Urinary bladder (tissue), 4 donors: ENCODE data around the gene DTX3. TPM values are rescaled to one million over a fixed set of nuclear protein-coding genes. Genes with fewer than 3 reads are reported as not detected.
A peak's percentile ranks its signal among the peaks of the same experiment; 100 is the strongest.
"Not testable (repeated sequence)": the region's sequence is repeated elsewhere in the genome, so short reads cannot be mapped to it uniquely, and the experiment has no call there.

Experiments
- DNase-seq: peaks from one replicate; pipeline ENCODE4 v3.0.0-alpha.2; 2015; ENCODE audit errors: extremely low spot score
- H3K27ac ChIP-seq: one replicate; pipeline ENCODE4 v1.5.1; 2013; ENCODE audit warnings: low read depth, mild to moderate bottlenecking, moderate library complexity
- H3K36me3 ChIP-seq: one replicate; pipeline ENCODE4 v1.6.1; 2013; ENCODE audit warnings: mild to moderate bottlenecking, moderate library complexity; ENCODE audit not compliant: insufficient read depth
- H3K4me1 ChIP-seq: one replicate; pipeline ENCODE4 v1.6.1; 2013; ENCODE audit warnings: mild to moderate bottlenecking, moderate library complexity; ENCODE audit not compliant: insufficient read depth
- H3K4me3 ChIP-seq: one replicate; pipeline ENCODE4 v1.5.1; 2013; ENCODE audit warnings: low read depth, low read length
- WGBS: extraction: QIAGEN DNeasy Blood & Tissue Kit; methylation state at CpG from one replicate; pipeline ENCODE4 v1.1.7; 2013; 5-methylcytosine and 5-hydroxymethylcytosine counted together
- polyA plus RNA-seq: library from polyadenylated mRNA; stranded (reverse); fragments of 200-250 nt; gene quantifications from one replicate; pipeline ENCODE4 v1.2.3, GENCODE V29; 2013
- total RNA-seq: library from RNA; depleted of rRNA; stranded (reverse); fragments of >200 nt; gene quantifications from one replicate; pipeline ENCODE4 v1.2.3, GENCODE V29; 2014
- donor health status: healthy with polysubstance abuse.
- donor health status: healthy.

Gene DTX3, protein sequence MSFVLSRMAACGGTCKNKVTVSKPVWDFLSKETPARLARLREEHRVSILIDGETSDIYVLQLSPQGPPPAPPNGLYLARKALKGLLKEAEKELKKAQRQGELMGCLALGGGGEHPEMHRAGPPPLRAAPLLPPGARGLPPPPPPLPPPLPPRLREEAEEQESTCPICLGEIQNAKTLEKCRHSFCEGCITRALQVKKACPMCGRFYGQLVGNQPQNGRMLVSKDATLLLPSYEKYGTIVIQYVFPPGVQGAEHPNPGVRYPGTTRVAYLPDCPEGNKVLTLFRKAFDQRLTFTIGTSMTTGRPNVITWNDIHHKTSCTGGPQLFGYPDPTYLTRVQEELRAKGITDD
- total RNA-seq (29.8 TPM), polyA plus RNA-seq (64.3 TPM)

DNA sequence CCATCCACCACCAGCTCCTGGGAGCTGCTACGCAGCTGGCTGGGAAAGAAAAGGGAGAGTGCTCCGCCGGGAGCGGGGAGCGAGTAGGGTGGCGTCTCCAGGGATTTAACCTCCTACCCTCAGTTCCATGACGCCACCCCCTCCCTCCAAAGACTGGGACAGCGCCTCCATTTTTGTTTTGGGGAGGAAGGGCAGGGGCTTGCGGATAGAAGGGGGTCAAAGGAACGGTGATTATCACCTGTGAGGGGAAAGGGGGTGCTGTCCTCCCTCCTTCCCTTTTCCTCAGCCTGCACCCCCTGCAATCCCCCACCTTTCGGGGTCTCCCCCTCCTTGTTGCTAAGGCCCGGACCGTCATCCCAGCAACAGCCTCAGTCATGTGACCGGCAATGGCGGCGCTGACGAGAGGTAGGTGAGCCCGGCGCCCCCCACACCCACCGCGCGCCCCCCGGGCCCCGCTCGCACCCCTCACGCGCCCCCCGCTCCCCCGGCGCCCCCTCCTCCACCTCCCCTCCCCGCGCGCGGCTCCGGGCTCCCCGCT lies at the start of gene DTX3:
DTX3 (plus strand) TSS at position 371 of the 538 bp plus-strand sequence. CDS start 1,694 bp downstream, outside the sequence.
- H3K36me3 ChIP-seq, result no peaks in the 10 kb centered on the region
- WGBS, result 3% methylated on average over 36 of the region's 36 CpGs
- peak within 1 kb of the TSS; percentile 93 for H3K27ac ChIP-seq
- H3K4me3 ChIP-seq, result peak within 1 kb of the TSS; percentile 78
- no peaks in the 10 kb centered on the region for H3K4me1 ChIP-seq
- DNase-seq, result no peak

DNA sequence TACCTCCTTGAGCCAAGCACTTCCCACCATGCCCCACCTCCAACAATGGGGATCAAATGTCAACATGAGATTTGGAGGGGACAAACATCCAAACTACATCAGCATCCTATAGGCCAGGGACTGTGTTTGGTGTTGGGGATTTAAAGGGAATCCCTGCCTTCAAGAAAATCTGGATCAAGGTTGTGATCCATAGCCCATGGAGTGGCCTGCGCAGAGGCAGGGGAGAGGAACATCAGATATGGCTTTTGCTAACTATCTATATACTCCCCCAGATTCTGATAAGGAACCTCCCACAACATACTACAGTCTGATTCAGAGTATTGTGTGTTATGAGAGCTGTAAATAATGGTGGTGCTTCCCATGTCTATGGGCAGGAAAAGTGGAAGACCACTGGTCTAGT lies 49.7 kb upstream of the DTX3 start:
- Histone ChIP-seq H3K4me3 (no peak overlapping the region), H3K27ac (no peak overlapping the region), H3K4me1 (no peaks in the 10 kb centered on the region), H3K36me3 (no peaks in the 10 kb centered on the region)
- DNase-seq, result no peak
- WGBS, result 96% methylated on average over 1 of the region's 1 CpG

DNA sequence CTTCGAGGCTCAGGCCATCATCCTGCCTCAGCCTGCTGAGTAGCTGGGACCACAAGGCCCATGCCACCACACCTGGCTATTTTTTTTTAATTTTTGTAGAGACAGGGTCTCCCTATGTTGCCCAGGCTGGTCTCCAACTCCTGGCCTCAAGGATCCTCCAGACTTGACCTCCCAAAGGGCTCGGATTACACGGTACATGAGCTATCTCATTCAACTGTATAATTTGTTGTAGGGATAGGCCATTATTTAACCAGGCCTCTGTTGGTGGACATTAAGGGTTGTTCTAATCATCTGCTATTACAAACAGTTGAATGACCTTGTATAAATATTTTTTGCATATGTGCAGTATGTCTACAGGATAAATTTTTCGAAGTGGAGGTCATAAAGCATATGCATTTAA lies 45.8 kb upstream of the DTX3 start:
- H3K4me1 ChIP-seq, result no peaks in the 10 kb centered on the region
- no peak overlapping the region for H3K4me3 ChIP-seq
- no peaks in the 10 kb centered on the region for H3K36me3 ChIP-seq
- whole genome bisulfite sequencing, result 81% methylated on average over 4 of the region's 4 CpGs
- no peak for DNase-seq
- H3K27ac ChIP-seq, result no peak overlapping the region

DNA sequence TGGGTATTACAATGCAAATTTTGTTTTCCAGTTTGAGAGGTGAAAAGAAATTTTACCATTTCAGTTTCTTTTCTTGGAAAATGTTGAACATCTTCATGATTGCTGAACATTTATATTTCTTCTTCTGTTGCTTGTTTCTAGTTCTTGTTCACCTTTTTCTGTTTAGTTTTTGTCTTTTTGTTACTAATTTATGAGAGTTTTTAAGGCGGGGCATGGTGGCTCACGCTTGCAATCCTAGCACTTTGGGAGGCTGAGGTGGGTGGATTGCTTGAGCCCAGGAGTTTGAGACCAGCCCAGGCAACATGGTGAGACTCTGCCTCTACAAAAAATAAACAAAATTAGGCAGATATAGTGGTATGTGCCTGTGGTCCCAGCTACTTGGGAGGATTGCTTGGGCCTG lies 44.1 kb upstream of the DTX3 start:
- Histone ChIP-seq H3K27ac (no peak overlapping the region), H3K4me3 (no peak overlapping the region), H3K4me1 (no peaks in the 10 kb centered on the region), H3K36me3 (no peaks in the 10 kb centered on the region)
- no peak for DNase-seq
- WGBS, result 83% methylated on average over 2 of the region's 2 CpGs

DNA sequence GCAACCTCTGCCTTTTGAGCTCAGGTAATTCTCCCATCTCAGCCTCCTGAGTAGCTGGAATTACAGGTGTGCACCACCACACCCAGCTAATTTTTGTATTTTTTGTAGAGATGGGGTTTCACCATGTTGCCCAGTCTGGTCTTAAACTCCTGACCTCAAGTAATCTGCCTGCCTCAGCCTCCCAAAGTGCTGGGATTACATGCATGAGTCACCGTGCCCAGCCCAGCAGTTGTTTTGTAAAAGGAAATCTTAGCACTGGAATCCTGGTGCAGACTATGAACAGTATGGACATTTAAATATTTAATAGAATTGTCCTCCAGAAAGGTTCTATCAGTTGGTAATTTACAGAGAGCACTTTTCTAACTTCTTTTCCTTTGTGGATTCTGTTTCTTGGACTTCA lies 43.5 kb upstream of the DTX3 start:
- not testable (repeated sequence) for H3K27ac ChIP-seq, H3K36me3 ChIP-seq, H3K4me1 ChIP-seq, DNase-seq, H3K4me3 ChIP-seq
- WGBS, result 45% methylated on average over 1 of the region's 1 CpG

DNA sequence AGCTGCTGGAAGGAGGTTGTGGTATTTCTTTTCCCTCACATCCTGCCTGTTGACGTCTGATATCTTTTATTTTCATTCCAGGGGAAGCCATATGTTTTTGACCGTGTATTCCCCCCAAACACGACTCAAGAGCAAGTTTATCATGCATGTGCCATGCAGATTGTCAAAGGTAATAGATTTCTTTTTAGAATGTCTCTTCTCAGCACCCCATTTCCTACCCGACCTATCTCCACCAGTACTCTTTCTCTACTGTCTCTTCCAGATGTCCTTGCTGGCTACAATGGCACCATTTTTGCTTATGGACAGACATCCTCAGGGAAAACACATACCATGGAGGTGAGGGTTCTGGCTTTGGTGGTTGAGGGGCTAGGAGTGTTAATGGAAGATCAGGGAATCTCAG lies 41.3 kb upstream of the DTX3 start:
- no peak overlapping the region for H3K4me3 ChIP-seq
- no peaks in the 10 kb centered on the region for H3K4me1 ChIP-seq
- DNase-seq, result no peak
- no peak overlapping the region for H3K27ac ChIP-seq
- H3K36me3 ChIP-seq, result no peaks in the 10 kb centered on the region
- WGBS, result 28% methylated on average over 4 of the region's 4 CpGs

DNA sequence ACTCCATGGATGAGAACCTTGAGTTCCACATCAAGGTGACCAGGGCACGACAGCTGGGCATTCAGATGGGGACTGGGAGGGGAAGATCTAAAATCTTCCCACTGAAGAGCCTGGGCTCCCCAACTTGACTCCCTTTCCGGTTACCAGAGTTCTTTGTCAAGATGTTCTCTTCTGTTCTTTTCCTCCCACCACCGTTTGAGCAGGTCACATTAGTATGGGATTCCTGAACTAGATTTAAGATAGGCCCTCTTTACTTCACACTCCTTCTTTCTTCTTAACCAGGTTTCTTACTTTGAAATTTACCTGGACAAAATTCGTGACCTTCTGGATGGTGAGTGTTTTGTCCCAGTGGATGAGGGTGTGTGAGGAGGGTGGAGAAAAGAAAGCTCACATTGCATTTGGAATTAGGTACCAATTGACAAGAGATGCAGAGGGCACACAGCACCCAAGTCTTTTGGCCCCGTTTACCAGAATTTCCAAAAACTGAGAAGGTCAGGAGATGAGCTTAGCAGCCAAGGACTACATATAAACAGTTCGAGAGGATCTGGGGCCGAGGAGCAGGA lies 40.4 kb upstream of the DTX3 start:
- WGBS, result 76% methylated on average over 7 of the region's 7 CpGs
- H3K4me1 ChIP-seq, result no peaks in the 10 kb centered on the region
- H3K36me3 ChIP-seq, result no peaks in the 10 kb centered on the region
- no peak overlapping the region for H3K4me3 ChIP-seq
- H3K27ac ChIP-seq, result no peak overlapping the region
- DNase-seq, result no peak

DNA sequence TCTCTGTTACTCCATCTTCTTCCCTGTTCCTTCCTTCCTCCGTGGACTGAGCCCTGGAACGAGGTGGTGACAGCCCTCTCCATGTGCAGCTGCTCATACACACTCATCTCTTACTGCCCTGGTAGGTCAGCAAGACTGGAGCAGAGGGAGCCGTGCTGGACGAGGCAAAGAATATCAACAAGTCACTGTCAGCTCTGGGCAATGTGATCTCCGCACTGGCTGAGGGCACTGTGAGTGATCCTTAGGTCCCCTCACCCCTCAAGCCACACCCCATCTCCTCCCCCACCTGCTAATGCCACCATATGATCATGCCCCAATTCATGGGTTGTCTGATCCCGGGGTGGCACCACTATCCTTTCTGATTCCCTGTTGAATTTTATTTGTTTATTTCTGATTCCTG lies 35.8 kb upstream of the DTX3 start:
- H3K4me1 ChIP-seq, result no peaks in the 10 kb centered on the region
- no peak overlapping the region for H3K4me3 ChIP-seq
- DNase-seq, result no peak
- H3K27ac ChIP-seq, result no peak overlapping the region
- no peaks in the 10 kb centered on the region for H3K36me3 ChIP-seq
- 63% methylated on average over 6 of the region's 6 CpGs for WGBS

DNA sequence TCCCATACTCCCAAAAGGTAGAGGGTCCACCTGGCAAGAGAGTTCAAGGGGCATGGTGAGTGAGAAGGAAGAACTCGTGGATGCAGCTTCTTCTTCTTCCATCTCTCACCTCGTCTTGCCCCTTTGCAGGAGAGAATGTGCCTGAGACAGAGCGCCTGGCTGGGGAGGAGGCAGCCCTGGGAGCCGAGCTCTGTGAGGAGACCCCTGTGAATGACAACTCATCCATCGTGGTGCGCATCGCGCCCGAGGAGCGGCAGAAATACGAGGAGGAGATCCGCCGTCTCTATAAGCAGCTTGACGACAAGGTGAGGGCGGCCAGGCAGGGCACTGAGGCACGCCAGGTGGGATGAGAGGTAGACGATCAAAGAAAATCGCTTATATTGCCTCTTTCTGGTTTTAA lies 34.8 kb upstream of the DTX3 start:
- Histone ChIP-seq H3K4me3 (no peak overlapping the region), H3K36me3 (no peaks in the 10 kb centered on the region), H3K4me1 (no peaks in the 10 kb centered on the region), H3K27ac (no peak overlapping the region)
- DNase-seq, result no peak
- 88% methylated on average over 18 of the region's 18 CpGs for WGBS

DNA sequence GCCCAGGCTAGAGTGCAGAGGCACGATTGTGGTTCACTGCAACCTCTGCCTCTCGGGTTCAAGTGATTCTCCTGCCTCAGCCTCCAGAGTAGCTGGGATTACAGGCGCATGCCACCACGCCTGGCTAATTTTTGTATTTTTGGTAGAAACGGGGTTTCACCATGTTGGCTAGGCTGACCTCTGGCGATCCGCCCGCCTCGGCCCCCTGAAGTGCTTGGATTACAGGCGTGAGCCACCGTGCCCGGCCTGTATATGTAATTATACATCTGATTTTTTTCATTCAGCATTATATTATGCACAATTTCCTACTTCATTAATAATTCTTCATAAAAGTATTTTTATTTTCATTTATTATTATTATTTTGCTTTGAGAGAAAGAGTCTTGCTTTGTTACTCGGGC lies 34.2 kb upstream of the DTX3 start:
- H3K4me1 ChIP-seq, H3K27ac ChIP-seq, DNase-seq, H3K4me3 ChIP-seq, H3K36me3 ChIP-seq: not testable (repeated sequence)
- 84% methylated on average over 13 of the region's 13 CpGs for WGBS

DNA sequence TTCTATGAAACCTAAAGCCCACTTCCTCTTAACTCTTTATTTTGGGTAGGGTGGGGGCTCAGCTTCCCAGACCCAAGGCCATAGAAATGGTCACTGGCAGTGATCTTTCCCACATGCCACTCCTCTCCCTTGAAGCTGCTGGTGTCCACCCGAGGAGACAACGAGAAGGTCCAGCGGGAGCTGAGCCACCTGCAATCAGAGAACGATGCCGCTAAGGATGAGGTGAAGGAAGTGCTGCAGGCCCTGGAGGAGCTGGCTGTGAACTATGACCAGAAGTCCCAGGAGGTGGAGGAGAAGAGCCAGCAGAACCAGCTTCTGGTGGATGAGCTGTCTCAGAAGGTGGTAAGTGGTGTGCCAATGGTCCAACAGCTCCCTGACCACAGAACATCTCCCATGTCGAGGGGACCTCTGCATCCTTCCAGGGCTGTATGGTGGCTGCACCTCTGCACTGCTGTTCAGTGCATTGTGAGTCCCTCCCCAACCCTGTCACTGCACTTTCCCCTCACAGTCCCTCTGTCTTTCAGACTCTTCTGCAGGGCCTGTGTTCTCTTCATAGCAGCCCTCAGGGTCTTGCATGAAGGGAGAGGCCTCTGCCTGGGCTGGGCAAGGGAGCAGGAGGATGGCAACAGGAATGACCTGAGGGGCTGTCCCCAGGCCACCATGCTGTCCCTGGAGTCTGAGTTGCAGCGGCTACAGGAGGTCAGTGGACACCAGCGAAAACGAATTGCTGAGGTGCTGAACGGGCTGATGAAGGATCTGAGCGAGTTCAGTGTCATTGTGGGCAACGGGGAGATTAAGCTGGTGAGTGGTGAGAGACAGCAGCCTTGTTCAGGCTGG lies 32.5 kb upstream of the DTX3 start:
- 86% methylated on average over 12 of the region's 12 CpGs for WGBS
- H3K4me3 ChIP-seq, result no peak overlapping the region
- no peaks in the 10 kb centered on the region for H3K4me1 ChIP-seq
- H3K27ac ChIP-seq, result no peak overlapping the region
- no peaks in the 10 kb centered on the region for H3K36me3 ChIP-seq
- DNase-seq, result no peak

DNA sequence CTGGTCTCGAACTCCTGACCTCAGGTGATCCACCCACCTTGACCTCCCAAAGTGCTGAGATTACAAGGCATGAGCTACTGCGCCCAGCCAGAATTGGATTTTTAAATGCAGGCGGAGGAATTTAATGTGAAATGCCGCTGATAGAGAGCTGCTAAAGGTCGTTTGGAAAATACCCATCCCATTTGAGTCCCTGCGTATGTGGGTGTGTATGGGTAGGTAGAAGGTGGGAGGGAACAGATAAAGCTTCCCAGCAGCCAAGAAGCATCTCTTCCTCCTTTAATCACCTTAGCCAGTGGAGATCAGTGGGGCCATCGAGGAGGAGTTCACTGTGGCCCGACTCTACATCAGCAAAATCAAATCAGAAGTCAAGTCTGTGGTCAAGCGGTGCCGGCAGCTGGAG lies 29.8 kb upstream of the DTX3 start:
- H3K27ac ChIP-seq, result no peak overlapping the region
- no peak for DNase-seq
- no peaks in the 10 kb centered on the region for H3K4me1 ChIP-seq
- H3K36me3 ChIP-seq, result no peaks in the 10 kb centered on the region
- WGBS, result 85% methylated on average over 10 of the region's 10 CpGs
- no peak overlapping the region for H3K4me3 ChIP-seq

DNA sequence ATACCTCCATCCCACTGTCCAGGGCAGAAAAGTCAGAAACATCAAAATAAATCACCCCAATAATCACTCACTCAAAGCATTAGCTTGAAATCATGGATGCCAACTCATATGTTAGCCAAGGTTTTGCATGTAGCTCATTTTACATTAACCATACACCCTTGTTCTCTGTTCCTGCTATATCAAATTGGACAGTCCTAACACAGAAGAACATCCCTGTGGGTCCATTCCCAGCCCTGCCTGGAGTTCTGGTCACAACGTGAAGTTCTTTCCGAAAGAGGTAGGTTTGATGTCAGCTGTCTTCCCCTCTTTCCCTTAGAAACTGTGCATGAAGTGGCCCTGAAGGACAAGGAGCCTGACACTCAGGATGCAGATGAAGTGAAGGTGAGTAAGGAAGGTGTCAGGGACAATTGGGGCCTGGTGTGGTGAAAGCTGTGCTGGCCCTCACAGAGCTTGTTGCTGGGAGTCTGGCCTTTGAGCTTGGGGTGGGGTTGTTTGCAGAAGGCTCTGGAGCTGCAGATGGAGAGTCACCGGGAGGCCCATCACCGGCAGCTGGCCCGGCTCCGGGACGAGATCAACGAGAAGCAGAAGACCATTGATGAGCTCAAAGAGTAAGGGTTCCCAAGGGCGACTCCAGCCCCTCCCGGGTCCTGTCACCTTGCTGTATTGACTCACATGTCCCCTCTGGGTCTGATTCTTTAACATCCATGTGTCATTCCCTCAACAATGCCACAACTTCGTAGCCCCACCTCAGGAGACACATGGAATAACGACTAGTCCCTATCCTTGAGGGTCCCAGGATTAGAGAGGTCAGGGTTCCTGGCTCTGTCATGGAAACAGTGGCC lies 28.6 kb upstream of the DTX3 start:
- WGBS, result 84% methylated on average over 12 of the region's 12 CpGs
- no peaks in the 10 kb centered on the region for H3K36me3 ChIP-seq
- no peak overlapping the region for H3K27ac ChIP-seq
- no peak overlapping the region for H3K4me3 ChIP-seq
- no peak for DNase-seq
- H3K4me1 ChIP-seq, result no peaks in the 10 kb centered on the region
